ENCODE data around the gene STAMBPL1.
"Not testable (repeated sequence)": the region's sequence is repeated elsewhere in the genome, so short reads cannot be mapped to it uniquely, and the experiment has no call there.

Gene STAMBPL1

DNA sequence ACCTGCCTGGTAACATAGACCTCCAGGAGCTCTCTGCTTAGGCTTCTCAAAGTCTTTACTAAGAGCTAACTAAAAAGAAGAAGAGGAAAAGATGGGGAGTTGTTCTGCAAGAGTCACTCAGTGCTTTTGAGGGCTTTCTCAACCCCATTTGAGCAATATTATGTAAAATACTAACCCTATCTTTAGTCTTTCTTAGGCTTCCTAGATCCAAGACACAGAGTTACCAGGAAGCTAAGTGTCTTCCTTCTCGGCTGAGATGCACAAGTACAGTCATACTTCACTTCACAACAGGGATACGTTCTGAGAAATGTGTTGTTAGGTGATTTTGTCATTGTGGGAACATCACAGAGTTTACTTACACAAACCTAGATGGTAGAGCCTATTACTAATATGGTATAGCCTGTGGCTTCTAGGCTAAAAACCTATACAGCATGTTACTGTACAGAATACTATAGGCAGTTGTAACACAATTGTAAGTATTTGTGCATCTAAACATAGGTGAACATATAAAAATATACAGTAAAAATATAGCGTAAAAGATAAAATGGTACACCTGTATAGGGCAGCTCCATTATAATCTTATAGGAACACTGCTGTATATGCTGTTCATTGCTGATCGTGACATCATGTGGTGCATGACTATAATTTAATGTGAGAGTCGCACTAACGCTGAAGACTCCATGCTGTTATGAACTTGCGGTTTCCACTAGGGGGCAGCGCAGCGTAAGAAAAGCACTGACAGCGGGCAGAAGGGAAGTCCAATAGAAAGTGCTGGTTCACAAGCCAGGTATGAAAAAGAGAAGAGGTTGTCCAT is 44.7 kb upstream of the STAMBPL1 start:
- Histone ChIP-seq H3K27ac (ENCODE audit: insufficient read depth in 1 of 2, low read depth in 1 of 2, low read length in 2 of 2, poor library complexity in 1 of 2, severe bottlenecking in 2 of 2) (no peak overlapping the region), H3K4me1 (ENCODE audit: control extremely low read depth in 1 of 4, control insufficient read depth in 4 of 4, insufficient read depth in 4 of 4, low read length in 3 of 4) (peaks cover 13 to 38% (median 26%) of the 10 kb centered on the region in 4 experiments), H3K27me3 (replicated peaks in 2 of 5; ENCODE audit: control insufficient read depth in 4 of 5, insufficient read depth in 5 of 5, low read length in 4 of 5) (no peaks in the 10 kb centered on the region), H3K9me3 (ENCODE audit: control extremely low read depth in 1 of 5, control insufficient read depth in 4 of 5, insufficient read depth in 2 of 5, low read depth in 1 of 5, low read length in 4 of 5) (no peaks in the 10 kb centered on the region), H3K36me3 (ENCODE audit: control insufficient read depth in 4 of 4, insufficient read depth in 4 of 4, low read length in 3 of 4) (no peaks in the 10 kb centered on the region), H3K4me3 (ENCODE audit: control insufficient read depth in 1 of 7, extremely low read depth in 1 of 7, insufficient read depth in 4 of 7, low read depth in 2 of 7, low read length in 6 of 7) (no peak overlapping the region)
- POLR2A ChIA-PET: interaction anchor here (0.6 to 0.8 kb wide), 2 partner anchors 44 to 97 kb away, joined by 4 to 5 read pairs; no protein-coding TSS in a partner anchor
- 6% methylated on average over 3 of the region's 10 CpGs for WGBS (ENCODE audit: insufficient coverage)
- CTCF ChIA-PET: interaction anchor here (0.6 to 8.3 kb wide), 39 partner anchors 8 to 382 kb away, joined by 3 to 137 read pairs (median 5); partner anchors contain the start of gene ANKRD22
- peak; percentile 93 to 96 (median 94) for DNase-seq

DNA sequence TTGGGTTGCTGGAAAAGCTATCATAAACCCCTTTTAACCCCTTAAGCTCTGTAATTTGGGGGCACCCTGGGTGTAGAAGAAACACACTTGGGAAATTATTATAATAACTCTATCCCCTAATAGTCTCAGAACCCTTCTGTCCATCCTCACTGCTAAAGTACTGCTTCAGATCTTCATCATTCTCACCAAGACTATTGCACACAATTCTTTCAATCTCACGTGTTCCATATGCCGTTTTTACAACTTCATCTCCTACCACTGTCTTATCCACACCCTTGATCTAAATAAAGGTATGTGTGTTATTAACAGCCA is 44.2 kb upstream of the STAMBPL1 start:
- Histone ChIP-seq H3K4me3 (ENCODE audit: control insufficient read depth in 1 of 7, extremely low read depth in 1 of 7, insufficient read depth in 4 of 7, low read depth in 2 of 7, low read length in 6 of 7) (no peak overlapping the region), H3K36me3 (ENCODE audit: control insufficient read depth in 4 of 4, insufficient read depth in 4 of 4, low read length in 3 of 4) (no peaks in the 10 kb centered on the region), H3K4me1 (ENCODE audit: control extremely low read depth in 1 of 4, control insufficient read depth in 4 of 4, insufficient read depth in 4 of 4, low read length in 3 of 4) (peaks cover 13 to 38% (median 26%) of the 10 kb centered on the region in 4 experiments), H3K27me3 (replicated peaks in 2 of 5; ENCODE audit: control insufficient read depth in 4 of 5, insufficient read depth in 5 of 5, low read length in 4 of 5) (no peaks in the 10 kb centered on the region), H3K9me3 (ENCODE audit: control extremely low read depth in 1 of 5, control insufficient read depth in 4 of 5, insufficient read depth in 2 of 5, low read depth in 1 of 5, low read length in 4 of 5) (no peaks in the 10 kb centered on the region), H3K27ac (ENCODE audit: insufficient read depth in 1 of 2, low read depth in 1 of 2, low read length in 2 of 2, poor library complexity in 1 of 2, severe bottlenecking in 2 of 2) (no peak overlapping the region)
- ChIA-PET CTCF (interaction anchor here (0.6 to 8.3 kb wide), 36 partner anchors 9 to 382 kb away, joined by 3 to 137 read pairs (median 5); partner anchors contain the start of gene ANKRD22), POLR2A (interaction anchor here (1.0 kb wide), 1 partner anchor 28 kb away, joined by 3 read pairs; no protein-coding TSS in a partner anchor)
- no CpG with 5 or more reads among the region's 2 CpGs for WGBS (ENCODE audit: insufficient coverage)
- no peak for DNase-seq

DNA sequence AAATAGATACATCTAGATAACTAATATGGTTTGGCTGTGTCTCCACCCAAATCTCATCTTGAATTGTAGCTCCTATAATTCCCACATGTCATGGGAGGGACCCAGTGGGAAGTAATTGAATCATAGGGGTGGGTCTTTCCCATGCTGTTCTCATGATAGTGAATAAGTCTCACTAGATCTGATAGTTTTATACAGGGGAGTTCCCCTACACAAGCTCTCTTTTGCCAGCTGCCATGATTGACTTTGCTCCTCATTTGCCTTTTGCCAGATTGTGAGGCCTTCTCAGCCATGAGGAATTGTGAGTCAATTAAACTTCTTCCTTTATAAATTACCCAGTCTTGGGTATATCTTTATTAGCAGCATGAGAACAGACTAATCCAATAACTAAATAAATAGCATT is 42.4 kb upstream of the STAMBPL1 start:
- CTCF ChIA-PET: interaction anchor here (0.7 to 8.3 kb wide), 12 partner anchors 8 to 371 kb away, joined by 3 to 137 read pairs (median 4); partner anchors contain the start of genes ANKRD22 and STAMBPL1
- H3K27ac ChIP-seq (ENCODE audit: insufficient read depth in 1 of 2, low read depth in 1 of 2, low read length in 2 of 2, poor library complexity in 1 of 2, severe bottlenecking in 2 of 2); H3K27me3 ChIP-seq (replicated peaks in 2 of 5; ENCODE audit: control insufficient read depth in 4 of 5, insufficient read depth in 5 of 5, low read length in 4 of 5); H3K4me3 ChIP-seq (ENCODE audit: control insufficient read depth in 1 of 7, extremely low read depth in 1 of 7, insufficient read depth in 4 of 7, low read depth in 2 of 7, low read length in 6 of 7); H3K36me3 ChIP-seq (ENCODE audit: control insufficient read depth in 4 of 4, insufficient read depth in 4 of 4, low read length in 3 of 4); DNase-seq; H3K9me3 ChIP-seq (ENCODE audit: control extremely low read depth in 1 of 5, control insufficient read depth in 4 of 5, insufficient read depth in 2 of 5, low read depth in 1 of 5, low read length in 4 of 5); POLR2A ChIA-PET: not testable (repeated sequence)
- H3K4me1 ChIP-seq (ENCODE audit: control extremely low read depth in 1 of 4, control insufficient read depth in 4 of 4, insufficient read depth in 4 of 4, low read length in 3 of 4): peaks cover 13 to 29% (median 23%) of the 10 kb centered on the region in 4 experiments

DNA sequence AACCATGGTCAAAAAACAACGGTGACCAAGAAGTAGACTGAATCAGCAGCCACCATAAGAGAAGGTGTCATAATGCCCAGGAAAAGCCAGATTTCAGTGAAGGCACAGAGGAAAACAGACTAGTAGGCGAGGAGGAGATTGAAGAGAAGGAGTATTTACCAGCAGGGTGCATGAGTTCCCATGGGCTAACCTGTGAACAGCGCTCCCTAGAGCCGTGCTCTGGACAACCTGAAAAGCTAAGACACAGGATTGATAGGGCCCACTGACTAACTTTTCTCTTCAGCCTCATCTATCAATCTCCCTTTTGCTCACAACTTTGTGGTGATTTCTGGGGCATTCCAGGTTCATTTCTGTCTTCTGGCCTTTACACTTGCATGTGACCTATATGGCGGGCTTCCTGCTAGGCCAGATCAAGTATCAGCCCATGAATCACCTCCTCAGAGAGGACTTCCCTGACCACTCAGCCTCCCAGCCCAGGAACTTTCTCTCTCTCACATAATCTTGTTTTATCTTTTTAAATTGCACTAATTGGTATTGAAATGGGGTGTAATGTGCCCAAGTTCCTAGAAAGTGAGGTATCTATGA is 41.2 kb upstream of the STAMBPL1 start:
- Histone ChIP-seq H3K27ac (ENCODE audit: insufficient read depth in 1 of 2, low read depth in 1 of 2, low read length in 2 of 2, poor library complexity in 1 of 2, severe bottlenecking in 2 of 2) (no peak overlapping the region), H3K36me3 (ENCODE audit: control insufficient read depth in 4 of 4, insufficient read depth in 4 of 4, low read length in 3 of 4) (no peaks in the 10 kb centered on the region), H3K4me1 (ENCODE audit: control extremely low read depth in 1 of 4, control insufficient read depth in 4 of 4, insufficient read depth in 4 of 4, low read length in 3 of 4) (peaks cover under 1 to 17% (median 11%) of the 10 kb centered on the region in 4 experiments), H3K4me3 (ENCODE audit: control insufficient read depth in 1 of 7, extremely low read depth in 1 of 7, insufficient read depth in 4 of 7, low read depth in 2 of 7, low read length in 6 of 7) (no peak overlapping the region), H3K27me3 (replicated peaks in 2 of 5; ENCODE audit: control insufficient read depth in 4 of 5, insufficient read depth in 5 of 5, low read length in 4 of 5) (no peaks in the 10 kb centered on the region), H3K9me3 (ENCODE audit: control extremely low read depth in 1 of 5, control insufficient read depth in 4 of 5, insufficient read depth in 2 of 5, low read depth in 1 of 5, low read length in 4 of 5) (no peaks in the 10 kb centered on the region)
- ChIA-PET CTCF (interaction anchor here (8.3 kb wide), 1 partner anchor 93 kb away, joined by 137 read pairs; no protein-coding TSS in a partner anchor), POLR2A (no interaction called here)
- DNase-seq: no peak
- 96% methylated on average over 5 of the region's 5 CpGs for WGBS (ENCODE audit: insufficient coverage)

DNA sequence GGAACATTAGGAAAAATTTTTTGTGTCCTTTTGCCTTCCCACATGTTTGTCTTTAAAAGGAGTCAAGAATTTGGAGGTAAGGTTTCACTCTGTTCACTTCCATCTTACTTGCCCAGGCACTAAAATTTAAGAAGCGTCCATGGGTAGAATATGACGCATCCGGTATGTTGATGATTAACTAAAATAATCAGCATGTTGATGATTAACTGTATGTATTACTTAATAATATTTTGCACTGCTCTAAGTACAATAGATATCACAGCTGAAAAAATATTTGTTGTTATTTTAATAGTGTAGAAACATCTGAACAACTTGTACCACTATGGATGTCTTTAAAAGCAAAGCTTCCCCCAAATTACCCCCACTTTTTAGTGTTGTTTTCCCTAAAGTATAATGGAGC is 39.9 kb upstream of the STAMBPL1 start:
- Histone ChIP-seq H3K9me3 (ENCODE audit: control extremely low read depth in 1 of 5, control insufficient read depth in 4 of 5, insufficient read depth in 2 of 5, low read depth in 1 of 5, low read length in 4 of 5) (no peaks in the 10 kb centered on the region), H3K4me3 (ENCODE audit: control insufficient read depth in 1 of 7, extremely low read depth in 1 of 7, insufficient read depth in 4 of 7, low read depth in 2 of 7, low read length in 6 of 7) (no peak overlapping the region), H3K27ac (ENCODE audit: insufficient read depth in 1 of 2, low read depth in 1 of 2, low read length in 2 of 2, poor library complexity in 1 of 2, severe bottlenecking in 2 of 2) (no peak overlapping the region), H3K4me1 (ENCODE audit: control extremely low read depth in 1 of 4, control insufficient read depth in 4 of 4, insufficient read depth in 4 of 4, low read length in 3 of 4) (peaks cover 0 to 5% (median 3%) of the 10 kb centered on the region in 4 experiments), H3K36me3 (ENCODE audit: control insufficient read depth in 4 of 4, insufficient read depth in 4 of 4, low read length in 3 of 4) (no peaks in the 10 kb centered on the region), H3K27me3 (replicated peaks in 2 of 5; ENCODE audit: control insufficient read depth in 4 of 5, insufficient read depth in 5 of 5, low read length in 4 of 5) (no peaks in the 10 kb centered on the region)
- POLR2A ChIA-PET: no interaction called here
- no CpG with 5 or more reads among the region's 3 CpGs for WGBS (ENCODE audit: insufficient coverage)
- no peak for DNase-seq
- CTCF ChIA-PET: interaction anchor here (0.9 to 8.3 kb wide), 4 partner anchors 9 to 91 kb away, joined by 3 to 137 read pairs (median 4); no protein-coding TSS in a partner anchor

DNA sequence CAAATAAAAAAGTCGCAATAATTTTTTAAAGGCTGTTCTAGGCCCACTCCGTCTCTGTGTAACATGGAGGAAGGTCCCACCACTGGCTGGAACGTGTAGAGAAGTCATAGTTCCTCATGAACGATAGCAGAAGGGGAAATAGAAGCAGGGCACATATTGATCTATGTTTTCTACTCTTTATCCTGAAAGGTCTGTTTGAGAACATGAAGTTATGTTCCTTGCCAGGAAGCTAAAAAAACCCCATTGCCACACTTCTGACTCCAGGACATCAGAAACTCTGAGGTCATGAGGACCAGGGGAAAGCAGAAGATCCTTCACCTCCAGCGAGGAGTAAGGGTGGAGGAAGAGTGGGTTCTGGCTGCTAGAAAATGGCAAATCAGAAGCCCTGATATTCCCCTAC is 39.2 kb upstream of the STAMBPL1 start:
- Histone ChIP-seq H3K4me1 (ENCODE audit: control extremely low read depth in 1 of 4, control insufficient read depth in 4 of 4, insufficient read depth in 4 of 4, low read length in 3 of 4) (no peaks in the 10 kb centered on the region), H3K27me3 (replicated peaks in 2 of 5; ENCODE audit: control insufficient read depth in 4 of 5, insufficient read depth in 5 of 5, low read length in 4 of 5) (no peaks in the 10 kb centered on the region), H3K4me3 (ENCODE audit: control insufficient read depth in 1 of 7, extremely low read depth in 1 of 7, insufficient read depth in 4 of 7, low read depth in 2 of 7, low read length in 6 of 7) (peak overlapping the region in 1 of 7 experiments; percentile 15), H3K36me3 (ENCODE audit: control insufficient read depth in 4 of 4, insufficient read depth in 4 of 4, low read length in 3 of 4) (no peaks in the 10 kb centered on the region), H3K9me3 (ENCODE audit: control extremely low read depth in 1 of 5, control insufficient read depth in 4 of 5, insufficient read depth in 2 of 5, low read depth in 1 of 5, low read length in 4 of 5) (no peaks in the 10 kb centered on the region), H3K27ac (ENCODE audit: insufficient read depth in 1 of 2, low read depth in 1 of 2, low read length in 2 of 2, poor library complexity in 1 of 2, severe bottlenecking in 2 of 2) (no peak overlapping the region)
- CTCF ChIA-PET: interaction anchor here (8.3 kb wide), 1 partner anchor 91 kb away, joined by 137 read pairs; no protein-coding TSS in a partner anchor
- WGBS (ENCODE audit: insufficient coverage): 88% methylated on average over 4 of the region's 5 CpGs
- POLR2A ChIA-PET: no interaction called here
- no peak for DNase-seq

All from common myeloid progenitor, CD34-positive (primary cell).